ENCODE results near the gene KRT33B.

The KRT33B gene

GRCh38 chr17:41339571-41340172, 29.9 kb downstream of the KRT33B start:
- TF ChIP-seq GLIS3 (CRISPR knock-in tag; IDR thresholded peaks at IDR 0.05) (no peak), TCF4 (CRISPR knock-in tag; IDR thresholded peaks at IDR 0.05; ENCODE audit: borderline replicate concordance) (no peak)
- ATAC-seq: no peak

- TF ChIP-seq, protein P1, sequence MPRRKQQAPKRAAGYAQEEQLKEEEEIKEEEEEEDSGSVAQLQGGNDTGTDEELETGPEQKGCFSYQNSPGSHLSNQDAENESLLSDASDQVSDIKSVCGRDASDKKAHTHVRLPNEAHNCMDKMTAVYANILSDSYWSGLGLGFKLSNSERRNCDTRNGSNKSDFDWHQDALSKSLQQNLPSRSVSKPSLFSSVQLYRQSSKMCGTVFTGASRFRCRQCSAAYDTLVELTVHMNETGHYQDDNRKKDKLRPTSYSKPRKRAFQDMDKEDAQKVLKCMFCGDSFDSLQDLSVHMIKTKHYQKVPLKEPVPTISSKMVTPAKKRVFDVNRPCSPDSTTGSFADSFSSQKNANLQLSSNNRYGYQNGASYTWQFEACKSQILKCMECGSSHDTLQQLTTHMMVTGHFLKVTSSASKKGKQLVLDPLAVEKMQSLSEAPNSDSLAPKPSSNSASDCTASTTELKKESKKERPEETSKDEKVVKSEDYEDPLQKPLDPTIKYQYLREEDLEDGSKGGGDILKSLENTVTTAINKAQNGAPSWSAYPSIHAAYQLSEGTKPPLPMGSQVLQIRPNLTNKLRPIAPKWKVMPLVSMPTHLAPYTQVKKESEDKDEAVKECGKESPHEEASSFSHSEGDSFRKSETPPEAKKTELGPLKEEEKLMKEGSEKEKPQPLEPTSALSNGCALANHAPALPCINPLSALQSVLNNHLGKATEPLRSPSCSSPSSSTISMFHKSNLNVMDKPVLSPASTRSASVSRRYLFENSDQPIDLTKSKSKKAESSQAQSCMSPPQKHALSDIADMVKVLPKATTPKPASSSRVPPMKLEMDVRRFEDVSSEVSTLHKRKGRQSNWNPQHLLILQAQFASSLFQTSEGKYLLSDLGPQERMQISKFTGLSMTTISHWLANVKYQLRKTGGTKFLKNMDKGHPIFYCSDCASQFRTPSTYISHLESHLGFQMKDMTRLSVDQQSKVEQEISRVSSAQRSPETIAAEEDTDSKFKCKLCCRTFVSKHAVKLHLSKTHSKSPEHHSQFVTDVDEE (CRISPR knock-in tag; IDR thresholded peaks at IDR 0.05): no peak
- no peak for TF ChIP-seq ZNF565 (CRISPR knock-in tag; conservative IDR thresholded peaks at IDR 0.05; ENCODE audit: low read depth)
- TF ChIP-seq, protein P2, sequence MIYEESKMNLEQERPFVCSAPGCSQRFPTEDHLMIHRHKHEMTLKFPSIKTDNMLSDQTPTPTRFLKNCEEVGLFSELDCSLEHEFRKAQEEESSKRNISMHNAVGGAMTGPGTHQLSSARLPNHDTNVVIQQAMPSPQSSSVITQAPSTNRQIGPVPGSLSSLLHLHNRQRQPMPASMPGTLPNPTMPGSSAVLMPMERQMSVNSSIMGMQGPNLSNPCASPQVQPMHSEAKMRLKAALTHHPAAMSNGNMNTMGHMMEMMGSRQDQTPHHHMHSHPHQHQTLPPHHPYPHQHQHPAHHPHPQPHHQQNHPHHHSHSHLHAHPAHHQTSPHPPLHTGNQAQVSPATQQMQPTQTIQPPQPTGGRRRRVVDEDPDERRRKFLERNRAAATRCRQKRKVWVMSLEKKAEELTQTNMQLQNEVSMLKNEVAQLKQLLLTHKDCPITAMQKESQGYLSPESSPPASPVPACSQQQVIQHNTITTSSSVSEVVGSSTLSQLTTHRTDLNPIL (CRISPR knock-in tag; IDR thresholded peaks at IDR 0.05; ENCODE audit: low read depth): no peak
- no peak for TF ChIP-seq SNAI2 (CRISPR knock-in tag; IDR thresholded peaks at IDR 0.05)
- no peak for TF ChIP-seq TCF4 (CRISPR knock-in tag; IDR thresholded peaks at IDR 0.05; ENCODE audit: borderline replicate concordance)
- ATAC-seq: no peak
Measured at GRCh38 chr17:41338961-41339485, 30.6 kb downstream of the KRT33B start.

- ATAC-seq: no peak
- TF ChIP-seq ZNF8 (CRISPR knock-in tag; IDR thresholded peaks at IDR 0.05) (no peak), ISL1 (CRISPR knock-in tag; IDR thresholded peaks at IDR 0.05) (no peak), ZFP30 (CRISPR knock-in tag; IDR thresholded peaks at IDR 0.05) (no peak), TCF4 (CRISPR knock-in tag; IDR thresholded peaks at IDR 0.05; ENCODE audit: borderline replicate concordance) (no peak), CSDC2 (CRISPR knock-in tag; IDR thresholded peaks at IDR 0.05) (no peak), TOX (CRISPR knock-in tag; IDR thresholded peaks at IDR 0.05; ENCODE audit: borderline replicate concordance) (no peak), ZNF70 (CRISPR knock-in tag; IDR thresholded peaks at IDR 0.05) (no peak)
- TF ChIP-seq, protein P3, sequence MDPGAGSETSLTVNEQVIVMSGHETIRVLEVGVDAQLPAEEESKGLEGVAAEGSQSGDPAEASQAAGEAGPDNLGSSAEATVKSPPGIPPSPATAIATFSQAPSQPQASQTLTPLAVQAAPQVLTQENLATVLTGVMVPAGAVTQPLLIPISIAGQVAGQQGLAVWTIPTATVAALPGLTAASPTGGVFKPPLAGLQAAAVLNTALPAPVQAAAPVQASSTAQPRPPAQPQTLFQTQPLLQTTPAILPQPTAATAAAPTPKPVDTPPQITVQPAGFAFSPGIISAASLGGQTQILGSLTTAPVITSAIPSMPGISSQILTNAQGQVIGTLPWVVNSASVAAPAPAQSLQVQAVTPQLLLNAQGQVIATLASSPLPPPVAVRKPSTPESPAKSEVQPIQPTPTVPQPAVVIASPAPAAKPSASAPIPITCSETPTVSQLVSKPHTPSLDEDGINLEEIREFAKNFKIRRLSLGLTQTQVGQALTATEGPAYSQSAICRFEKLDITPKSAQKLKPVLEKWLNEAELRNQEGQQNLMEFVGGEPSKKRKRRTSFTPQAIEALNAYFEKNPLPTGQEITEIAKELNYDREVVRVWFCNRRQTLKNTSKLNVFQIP (CRISPR knock-in tag; IDR thresholded peaks at IDR 0.05; ENCODE audit: borderline replicate concordance, low read depth): no peak
- TF ChIP-seq, protein P4, sequence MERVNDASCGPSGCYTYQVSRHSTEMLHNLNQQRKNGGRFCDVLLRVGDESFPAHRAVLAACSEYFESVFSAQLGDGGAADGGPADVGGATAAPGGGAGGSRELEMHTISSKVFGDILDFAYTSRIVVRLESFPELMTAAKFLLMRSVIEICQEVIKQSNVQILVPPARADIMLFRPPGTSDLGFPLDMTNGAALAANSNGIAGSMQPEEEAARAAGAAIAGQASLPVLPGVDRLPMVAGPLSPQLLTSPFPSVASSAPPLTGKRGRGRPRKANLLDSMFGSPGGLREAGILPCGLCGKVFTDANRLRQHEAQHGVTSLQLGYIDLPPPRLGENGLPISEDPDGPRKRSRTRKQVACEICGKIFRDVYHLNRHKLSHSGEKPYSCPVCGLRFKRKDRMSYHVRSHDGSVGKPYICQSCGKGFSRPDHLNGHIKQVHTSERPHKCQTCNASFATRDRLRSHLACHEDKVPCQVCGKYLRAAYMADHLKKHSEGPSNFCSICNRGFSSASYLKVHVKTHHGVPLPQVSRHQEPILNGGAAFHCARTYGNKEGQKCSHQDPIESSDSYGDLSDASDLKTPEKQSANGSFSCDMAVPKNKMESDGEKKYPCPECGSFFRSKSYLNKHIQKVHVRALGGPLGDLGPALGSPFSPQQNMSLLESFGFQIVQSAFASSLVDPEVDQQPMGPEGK (CRISPR knock-in tag; IDR thresholded peaks at IDR 0.05; ENCODE audit: borderline replicate concordance): no peak
- TF ChIP-seq, protein P2 (CRISPR knock-in tag; IDR thresholded peaks at IDR 0.05; ENCODE audit: low read depth): no peak
Measured at GRCh38 chr17:41335747-41336146, 33.9 kb downstream of the KRT33B start.

- no peak for ATAC-seq
- no peak for TF ChIP-seq ZFP3 (CRISPR knock-in tag; IDR thresholded peaks at IDR 0.05)
Measured at GRCh38 chr17:41334385-41335305, 35.0 kb downstream of the KRT33B start.

Data from SK-N-SH treated with all-trans-retinoic acid at 6 μM for 48 hours (cell line).